Activated CD4-positive, alpha-beta T cell treated with anti-CD3 and anti-CD28 coated beads, Interleukin-2, amount 10 ng/mL, durations not matched to agents 7 days and 5 days (primary cell): ENCODE data around the gene RFC5. TPM values are rescaled to one million over a fixed set of nuclear protein-coding genes. Genes with fewer than 3 reads are reported as not detected.
"Not testable (repeated sequence)": the region's sequence is repeated elsewhere in the genome, so short reads cannot be mapped to it uniquely, and the experiment has no call there.

Experiments used
- CTCF ChIA-PET: fragments of 350-600 bp; sonication (Branson Sonifier 250); formaldehyde crosslinking; loops from one replicate; lab custom pipeline; 2021; ENCODE audit warnings: antibody characterized with exemption; lab: Charles Lee
- POLR2A ChIA-PET: fragments of 350-600 bp; sonication (Branson Sonifier 250); formaldehyde crosslinking; loops from one replicate; lab custom pipeline; 2021; ENCODE audit warnings: antibody characterized with exemption; lab: Charles Lee
- DNase-seq: peaks from one replicate; pipeline ENCODE4 v3.0.0-alpha.2; 2020
- H3K27ac Mint-ChIP-seq: one replicate; pipeline ENCODE4 v1.8.0; 2021; ENCODE audit warnings: mild to moderate bottlenecking, moderate library complexity, mixed read lengths
- H3K27me3 Mint-ChIP-seq: one replicate; pipeline ENCODE4 v1.8.0; 2021; ENCODE audit warnings: mixed read lengths
- H3K36me3 Mint-ChIP-seq: one replicate; pipeline ENCODE4 v1.8.0; 2021; ENCODE audit warnings: low read depth, mixed read lengths
- H3K4me1 Mint-ChIP-seq: one replicate; pipeline ENCODE4 v1.8.0; 2021; ENCODE audit warnings: mixed read lengths
- H3K4me3 Mint-ChIP-seq: one replicate; pipeline ENCODE4 v1.8.0; 2021; ENCODE audit warnings: mild to moderate bottlenecking, moderate library complexity, mixed read lengths
- H3K9me3 Mint-ChIP-seq: one replicate; pipeline ENCODE4 v1.8.0; 2021; ENCODE audit warnings: mixed read lengths
- total RNA-seq, 2 experiments: library from RNA; stranded (reverse); gene quantifications; one replicate each; pipeline ENCODE4 v1.2.3, GENCODE V29; 2021

The RFC5 gene
- total RNA-seq, 2 experiments from 2014 or later, result 41.9 to 45.1 TPM

DNA sequence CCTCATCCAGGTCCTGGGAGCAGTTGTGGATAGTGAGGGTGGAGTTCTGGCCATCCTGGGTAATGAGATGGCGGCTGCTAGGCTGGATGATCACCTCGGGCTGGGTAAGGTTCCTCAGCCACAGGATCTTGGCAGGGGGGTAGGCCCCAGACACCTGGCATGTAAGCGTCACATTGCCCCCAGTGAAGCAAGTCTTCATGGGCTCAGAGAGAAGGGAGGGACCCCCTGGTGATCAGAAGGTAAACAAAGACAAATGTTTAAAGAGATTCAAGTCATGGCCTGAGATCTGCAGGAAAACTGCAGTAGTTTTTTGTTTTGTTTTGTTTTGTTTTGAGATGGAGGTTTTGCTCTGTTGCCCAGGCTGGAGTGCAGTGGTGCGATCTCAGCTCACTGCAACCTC is 57.3 kb downstream of the RFC5 start:
- no peaks in the 10 kb centered on the region for H3K9me3 Mint-ChIP-seq
- no peaks in the 10 kb centered on the region for H3K4me1 Mint-ChIP-seq
- CTCF ChIA-PET, result no interaction called here
- H3K4me3 Mint-ChIP-seq, result no peak overlapping the region
- POLR2A ChIA-PET, result no interaction called here
- H3K27me3 Mint-ChIP-seq, result no peaks in the 10 kb centered on the region
- no peak for DNase-seq
- no peaks in the 10 kb centered on the region for H3K36me3 Mint-ChIP-seq
- H3K27ac Mint-ChIP-seq, result no peak overlapping the region

DNA sequence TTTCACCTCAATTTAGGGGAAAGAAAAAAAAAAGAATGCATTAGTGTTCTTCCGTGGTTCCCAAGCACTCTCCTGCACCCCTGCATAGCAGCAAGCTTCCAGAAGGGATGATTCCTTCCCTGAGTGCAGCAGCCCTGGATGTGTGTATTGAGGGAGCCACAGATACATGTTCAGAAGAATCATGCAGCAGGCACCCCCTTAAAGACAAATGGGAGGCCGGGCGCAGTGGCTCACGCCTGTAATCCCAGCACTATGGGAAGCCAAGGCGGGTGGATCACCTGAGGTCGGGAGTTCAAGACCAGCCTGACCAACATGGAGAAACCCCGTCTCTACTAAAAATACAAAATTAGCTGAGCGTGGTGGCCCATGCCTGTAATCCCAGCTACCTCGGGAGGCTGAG is 65.0 kb downstream of the RFC5 start:
- DNase-seq, H3K27ac Mint-ChIP-seq, H3K9me3 Mint-ChIP-seq, POLR2A ChIA-PET, H3K4me1 Mint-ChIP-seq, CTCF ChIA-PET, H3K27me3 Mint-ChIP-seq, H3K36me3 Mint-ChIP-seq, H3K4me3 Mint-ChIP-seq: not testable (repeated sequence)

Other genes with a start within 250 kb of the RFC5 start
- gene KSR2, start 47.7 kb upstream of the RFC5 start, total RNA-seq, result under 1 TPM; 0.04 to 0.15 TPM
- gene WSB2, start 44.5 kb downstream of the RFC5 start, total RNA-seq, result 10 to 100 TPM; 44.3 to 46.4 TPM
- 1 to 10 TPM; 6.4 to 6.7 TPM for gene VSIG10, start 87.3 kb downstream of the RFC5 start, total RNA-seq
- 100 to 1,000 TPM in 1 of 2 experiments, 10 to 100 TPM in 1; 96.3 to 104 TPM for gene PEBP1, start 119.4 kb downstream of the RFC5 start, total RNA-seq